GM13977 (cell line): ENCODE measurements around the gene ECM1.

Source experiments
- DNase-seq: peaks from one replicate; pipeline ENCODE4 v3.0.0; 2012; ENCODE audit warnings: low spot score
- CTCF ChIP-seq: IDR thresholded peaks from 2 replicates; pipeline ENCODE4 v1.5.1; 2012; ENCODE audit warnings: mild to moderate bottlenecking, control low read depth; ENCODE audit not compliant: insufficient read depth; ENCODE audit errors: extremely low read depth, missing control alignments
- in situ Hi-C: fragments of 300-500 bp; cut with MboI; formaldehyde crosslinking; loops from one replicate; pipeline ENCODE4 v1.12.0; 2022; ENCODE audit warnings: low sequenced_read_pairs, low pct_unique_long_range_greater_than_20kb, mixed read lengths, inconsistent platforms; ENCODE audit not compliant: unreplicated experiment

Gene ECM1

DNA sequence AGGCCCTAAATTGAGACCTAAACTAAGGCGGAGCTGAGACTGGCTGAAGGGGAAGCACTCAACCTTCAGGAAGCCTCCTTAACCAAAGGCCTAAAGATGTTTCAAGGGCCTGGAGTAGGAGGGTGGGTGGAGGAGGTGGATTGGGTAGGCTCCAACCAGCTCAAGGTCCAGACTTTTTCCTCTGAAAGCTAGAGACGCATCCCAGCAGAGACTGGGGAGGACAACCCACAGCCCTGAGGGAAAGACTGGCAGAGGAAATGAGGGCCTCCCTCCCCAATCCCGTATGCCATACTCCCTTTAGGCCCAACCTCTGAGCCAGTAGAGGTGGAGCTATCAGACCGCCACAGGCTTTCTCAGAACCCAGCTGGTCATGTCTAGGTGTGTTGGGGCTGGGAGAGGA, 1.1 kb downstream of the ECM1 start:
- TF ChIP-seq CTCF: no peak
- no peak for DNase-seq

DNA sequence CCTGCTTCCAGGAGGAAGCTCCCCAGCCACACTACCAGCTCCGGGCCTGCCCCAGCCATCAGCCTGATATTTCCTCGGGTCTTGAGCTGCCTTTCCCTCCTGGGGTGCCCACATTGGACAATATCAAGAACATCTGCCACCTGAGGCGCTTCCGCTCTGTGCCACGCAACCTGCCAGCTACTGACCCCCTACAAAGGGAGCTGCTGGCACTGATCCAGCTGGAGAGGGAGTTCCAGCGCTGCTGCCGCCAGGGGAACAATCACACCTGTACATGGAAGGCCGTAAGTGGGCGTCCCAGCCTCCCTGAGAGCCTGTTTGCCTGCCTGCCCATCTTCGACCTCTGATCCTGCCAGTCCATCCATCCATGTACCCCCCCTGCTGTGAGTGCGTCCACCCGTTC, 3.6 kb downstream of the ECM1 start:
- in situ Hi-C loops: no loop called here
- DNase-seq: no peak
- no peak for TF ChIP-seq CTCF

More for the DNA sequence above, 1.1 kb downstream of the ECM1 start:
- in situ Hi-C loops: no loop called here

DNA sequence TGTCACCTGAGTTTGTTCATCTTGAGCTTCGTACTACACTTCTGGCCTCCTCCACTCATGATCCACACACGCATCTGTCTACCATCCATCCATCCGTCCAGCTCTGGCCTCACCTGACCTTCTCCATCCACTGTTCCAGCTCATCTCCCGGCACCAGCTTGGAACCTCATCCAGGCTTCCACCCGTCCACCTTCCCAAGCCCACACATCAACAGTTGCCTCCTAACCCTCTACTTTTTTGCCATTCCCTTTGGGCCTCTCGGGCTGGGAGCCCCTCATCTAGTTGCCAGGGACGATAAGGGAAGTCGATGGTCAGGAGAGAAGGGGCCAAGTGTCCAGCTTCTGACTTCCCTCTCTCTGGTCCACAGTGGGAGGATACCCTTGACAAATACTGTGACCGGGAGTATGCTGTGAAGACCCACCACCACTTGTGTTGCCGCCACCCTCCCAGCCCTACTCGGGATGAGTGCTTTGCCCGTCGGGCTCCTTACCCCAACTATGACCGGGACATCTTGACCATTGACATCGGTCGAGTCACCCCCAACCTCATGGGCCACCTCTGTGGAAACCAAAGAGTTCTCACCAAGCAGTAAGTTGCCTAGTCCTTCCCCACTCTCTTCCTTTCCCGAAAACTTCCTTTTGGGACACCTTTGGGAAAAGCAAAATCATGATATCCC, 4.2 kb downstream of the ECM1 start:
- DNase-seq: no peak
- no peak for TF ChIP-seq CTCF
- in situ Hi-C loops: no loop called here

GRCh38 chr1:150512846-150513245, 4.9 kb downstream of the ECM1 start:
- no peak for DNase-seq
- TF ChIP-seq CTCF: no peak
- in situ Hi-C loops: no loop called here

- TF ChIP-seq CTCF: no peak
- DNase-seq: no peak
Observed at GRCh38 chr1:150513351-150513791, 5.5 kb downstream of the ECM1 start.

GRCh38 chr1:150514260-150514659, 6.4 kb downstream of the ECM1 start:
- TF ChIP-seq CTCF: no peak
- DNase-seq: no peak
- in situ Hi-C loops: no loop called here

More at GRCh38 chr1:150513351-150513791, 5.5 kb downstream of the ECM1 start:
- in situ Hi-C loops: no loop called here
